Astrocyte (in vitro differentiated cells and primary cell): Measurements from ENCODE around the gene SPRED3. TPM values are rescaled to one million over a fixed set of nuclear protein-coding genes. Genes with fewer than 3 reads are reported as not detected.
"Not testable (repeated sequence)": the region's sequence is repeated elsewhere in the genome, so short reads cannot be mapped to it uniquely, and the experiment has no call there.

Experiments used
- DNase-seq: peaks from one replicate; pipeline ENCODE4 v3.0.0-alpha.2; 2010; ENCODE audit warnings: low read depth
- FAIRE-seq: peaks from 2 replicates; lab custom pipeline; 2011; peaks lifted over from hg19 to GRCh38; lab: Jason Lieb, UNC
- H2AFZ ChIP-seq: 2 replicates; pipeline ENCODE4 v1.6.0; 2012; ENCODE audit warnings: low read depth, low read length, inconsistent platforms
- H3K27ac ChIP-seq: 2 replicates; pipeline ENCODE4 v1.5.1; 2011; ENCODE audit warnings: low read depth, low read length, inconsistent platforms
- H3K27me3 ChIP-seq: 2 replicates; pipeline ENCODE4 v1.6.0; 2011; ENCODE audit warnings: low read length, inconsistent platforms; ENCODE audit not compliant: insufficient read depth
- H3K36me3 ChIP-seq: 2 replicates; pipeline ENCODE4 v1.5.1; 2011; ENCODE audit warnings: low read length, inconsistent platforms; ENCODE audit not compliant: insufficient read depth
- H3K4me1 ChIP-seq: 2 replicates; pipeline ENCODE4 v1.5.1; 2011; ENCODE audit warnings: low read length, inconsistent platforms; ENCODE audit not compliant: insufficient read depth
- H3K4me2 ChIP-seq: 2 replicates; pipeline ENCODE4 v1.6.0; 2012; ENCODE audit warnings: low read length, inconsistent platforms
- H3K4me3 ChIP-seq: 2 replicates; pipeline ENCODE4 v1.5.1; 2011; ENCODE audit warnings: low read depth, mild to moderate bottlenecking, low read length, inconsistent platforms; ENCODE audit not compliant: insufficient read depth
- H3K79me2 ChIP-seq: 2 replicates; pipeline ENCODE4 v1.6.0; 2012; ENCODE audit warnings: mild to moderate bottlenecking, low read length, inconsistent platforms; ENCODE audit not compliant: insufficient read depth
- H3K9ac ChIP-seq: 2 replicates; pipeline ENCODE4 v1.6.0; 2012; ENCODE audit warnings: mild to moderate bottlenecking, low read length, inconsistent platforms
- H3K9me3 ChIP-seq: 2 replicates; pipeline ENCODE4 v1.5.1; 2012; ENCODE audit warnings: low read depth, mild to moderate bottlenecking, low read length, inconsistent platforms; ENCODE audit not compliant: insufficient read depth
- H4K20me1 ChIP-seq: 2 replicates; pipeline ENCODE4 v1.6.0; 2012; ENCODE audit warnings: low read length, inconsistent platforms; ENCODE audit not compliant: insufficient read depth
- H3K27ac Mint-ChIP-seq: one replicate; pipeline ENCODE4 v1.8.0; 2021; ENCODE audit warnings: mild to moderate bottlenecking, mixed read lengths; ENCODE audit not compliant: unreplicated experiment
- H3K27me3 Mint-ChIP-seq: one replicate; pipeline ENCODE4 v1.8.0; 2021; ENCODE audit warnings: low read depth, mixed read lengths; ENCODE audit not compliant: unreplicated experiment
- H3K36me3 Mint-ChIP-seq: one replicate; pipeline ENCODE4 v1.8.0; 2021; ENCODE audit warnings: low read depth, mixed read lengths; ENCODE audit not compliant: unreplicated experiment
- H3K4me1 Mint-ChIP-seq: one replicate; pipeline ENCODE4 v1.8.0; 2021; ENCODE audit warnings: low read depth, mixed read lengths; ENCODE audit not compliant: unreplicated experiment
- H3K4me3 Mint-ChIP-seq: one replicate; pipeline ENCODE4 v1.8.0; 2021; ENCODE audit warnings: mild to moderate bottlenecking, moderate library complexity, mixed read lengths; ENCODE audit not compliant: unreplicated experiment
- H3K9me3 Mint-ChIP-seq: one replicate; pipeline ENCODE4 v1.8.0; 2021; ENCODE audit warnings: mild to moderate bottlenecking, mixed read lengths; ENCODE audit not compliant: unreplicated experiment
- CTCF ChIP-seq: IDR thresholded peaks from 2 replicates; pipeline ENCODE4 v1.5.1; 2011; ENCODE audit warnings: low read depth, mild to moderate bottlenecking, inconsistent platforms, low read length, moderate library complexity; ENCODE audit not compliant: insufficient read depth
- EZH2 ChIP-seq: IDR thresholded peaks from 2 replicates; pipeline ENCODE4 v1.6.1; 2012; ENCODE audit warnings: mild to moderate bottlenecking, low read length, inconsistent platforms; ENCODE audit not compliant: insufficient read depth
- total RNA-seq: library from RNA; stranded (reverse); gene quantifications from 2 replicates; pipeline ENCODE4 v1.2.1, GENCODE V29; 2021

Gene SPRED3
- total RNA-seq, 1 donor from 2014 or later = 19.0 TPM

- H3K4me1 Mint-ChIP-seq = peaks cover 1% of the 10 kb centered on the region
- peaks cover 2% of the 10 kb centered on the region for H3K36me3 Mint-ChIP-seq
- no peaks in the 10 kb centered on the region for H3K36me3 ChIP-seq
- H3K4me2 ChIP-seq = no peak within 1 kb of the TSS
- H3K27me3 Mint-ChIP-seq = peaks cover 14% of the 10 kb centered on the region
- DNase-seq (no peak), FAIRE-seq (no peak)
- no peak within 1 kb of the TSS for H3K27ac Mint-ChIP-seq
- TF ChIP-seq EZH2 (no peak), CTCF (no peak)
- H2AFZ ChIP-seq = no peak within 1 kb of the TSS
- H3K27me3 ChIP-seq = peaks cover 7% of the 10 kb centered on the region
- H3K9me3 Mint-ChIP-seq = no peaks in the 10 kb centered on the region
- H3K4me3 Mint-ChIP-seq = no peak within 1 kb of the TSS
- no peak within 1 kb of the TSS for H3K27ac ChIP-seq
- no peak within 1 kb of the TSS for H3K4me3 ChIP-seq
- H3K9me3 ChIP-seq = no peaks in the 10 kb centered on the region
- H3K9ac ChIP-seq = no peak within 1 kb of the TSS
- H3K4me1 ChIP-seq = no peaks in the 10 kb centered on the region
- no peaks in the 10 kb centered on the region for H4K20me1 ChIP-seq
- no peaks in the 10 kb centered on the region for H3K79me2 ChIP-seq
These were observed 37.4 kb downstream of the SPRED3 start, which contains the start of gene RASGRP4 for GRCh38 chr19:38425810-38426466. TSS of gene RASGRP4 (minus strand) at chr19:38426219. CDS start at chr19:38426091, 128 bp downstream.

DNA sequence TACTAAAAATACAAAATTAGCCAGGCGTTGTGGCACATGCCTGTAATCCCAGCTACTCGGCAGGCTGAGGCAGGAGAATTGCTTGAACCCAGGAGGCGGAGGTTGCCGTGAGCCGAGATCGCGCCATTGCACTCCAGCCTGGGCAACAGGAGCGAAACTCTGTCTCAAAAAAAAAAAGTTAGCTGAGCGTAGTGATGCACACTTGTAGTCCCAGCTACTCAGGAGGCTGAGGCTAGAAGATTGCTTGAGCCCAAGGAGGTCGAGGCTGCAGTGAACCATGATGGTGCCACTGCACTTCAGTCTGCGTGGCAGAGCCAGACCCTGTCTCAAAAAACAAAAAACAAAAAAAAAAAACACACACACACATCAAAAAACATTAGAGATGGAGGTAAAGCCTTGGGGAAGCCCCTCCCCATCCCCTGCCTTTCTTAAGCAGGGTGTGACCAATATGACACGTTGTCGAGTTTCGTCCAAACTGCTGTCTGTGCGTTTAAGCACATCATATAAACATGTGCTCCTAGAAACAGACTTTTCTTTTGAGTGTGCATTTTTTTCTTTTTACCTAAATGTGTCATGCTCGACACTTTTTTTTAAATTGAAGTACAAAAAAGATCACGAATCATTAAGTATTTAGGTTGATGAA lies 38.7 kb downstream of the SPRED3 start:
- not testable (repeated sequence) for H3K4me1 Mint-ChIP-seq, H3K4me3 ChIP-seq, H3K9me3 Mint-ChIP-seq, H3K36me3 ChIP-seq, H3K9ac ChIP-seq, H3K27ac ChIP-seq, DNase-seq, H3K27ac Mint-ChIP-seq, H3K79me2 ChIP-seq, H3K4me2 ChIP-seq, H2AFZ ChIP-seq, H3K4me3 Mint-ChIP-seq, H3K9me3 ChIP-seq, H3K36me3 Mint-ChIP-seq, H4K20me1 ChIP-seq, H3K4me1 ChIP-seq, FAIRE-seq
- peaks cover 11% of the 10 kb centered on the region for H3K27me3 ChIP-seq
- H3K27me3 Mint-ChIP-seq = peaks cover 16% of the 10 kb centered on the region

GRCh38 chr19:38429055-38429810 lies 40.7 kb downstream of the SPRED3 start:
- Histone ChIP-seq H3K4me1 (no peaks in the 10 kb centered on the region), H2AFZ (no peak overlapping the region), H3K36me3 (no peaks in the 10 kb centered on the region), H3K79me2 (no peaks in the 10 kb centered on the region), H3K9me3 (no peaks in the 10 kb centered on the region), H3K27ac (no peak overlapping the region), H3K9ac (no peak overlapping the region), H4K20me1 (no peaks in the 10 kb centered on the region), H3K4me3 (no peak overlapping the region), H3K27me3 (peaks cover 15% of the 10 kb centered on the region), H3K4me2 (no peak overlapping the region)
- H3K4me1 Mint-ChIP-seq = peaks cover 1% of the 10 kb centered on the region
- no peak overlapping the region for H3K27ac Mint-ChIP-seq
- DNase-seq (no peak), FAIRE-seq (no peak)
- peaks cover 2% of the 10 kb centered on the region for H3K36me3 Mint-ChIP-seq
- peaks cover under 1% of the 10 kb centered on the region for H3K9me3 Mint-ChIP-seq
- peaks cover 21% of the 10 kb centered on the region for H3K27me3 Mint-ChIP-seq
- TF ChIP-seq EZH2 = no peak
- TF ChIP-seq CTCF = no peak
- H3K4me3 Mint-ChIP-seq = no peak overlapping the region
